OCI-LY7 (cell line): ENCODE measurements around the gene SLC16A12.

ENCODE experiments used
- CTCF ChIP-seq: fragments of 200-600 bp; sonication (generic); conservative IDR thresholded peaks from 2 replicates; pipeline ENCODE4 v1.5.1; 2014; ENCODE audit warnings: mild to moderate bottlenecking, antibody characterized with exemption, low read length, moderate library complexity, mixed read lengths
- EZH2phosphoT487 ChIP-seq: fragments of 200-600 bp; sonication (generic); IDR thresholded peaks from 2 replicates; pipeline ENCODE4 v1.6.1; 2018; ENCODE audit warnings: low read depth, borderline replicate concordance, mild to moderate bottlenecking, mixed run types, antibody characterized with exemption, low read length, moderate library complexity, mixed read lengths

GRCh38 chr10:89476150-89476549 is 59.2 kb downstream of the SLC16A12 start:
- TF ChIP-seq CTCF (no peak), EZH2phosphoT487 (no peak)
